Spinal cord (tissue), 10 donors: ENCODE measurements around the gene SHROOM3. TPM values are rescaled to one million over a fixed set of nuclear protein-coding genes. Genes with fewer than 3 reads are reported as not detected.

Experiments
- DNase-seq, 6 donors: peaks; one replicate each; pipeline versions ENCODE4 v3.0.0 to v3.0.0-alpha.2; 2013 to 2015; ENCODE audit warnings: low spot score in 6 of 6, low read depth in 4 of 6
- H3K27ac ChIP-seq: one replicate; pipeline ENCODE4 v1.5.1; 2013; ENCODE audit warnings: low read depth, low read length, control low read depth
- H3K27me3 ChIP-seq: one replicate; pipeline ENCODE4 v1.6.1; 2013; ENCODE audit warnings: low read length; ENCODE audit not compliant: control insufficient read depth, insufficient read depth
- H3K36me3 ChIP-seq: one replicate; pipeline ENCODE4 v1.6.1; 2013; ENCODE audit warnings: low read length; ENCODE audit not compliant: control insufficient read depth, insufficient read depth
- H3K4me1 ChIP-seq: one replicate; pipeline ENCODE4 v1.6.1; 2013; ENCODE audit warnings: low read length; ENCODE audit not compliant: control insufficient read depth, insufficient read depth
- H3K4me3 ChIP-seq: one replicate; pipeline ENCODE4 v1.5.1; 2013; ENCODE audit warnings: low read depth, low read length, control low read depth
- H3K9me3 ChIP-seq: one replicate; pipeline ENCODE4 v1.6.1; 2013; ENCODE audit warnings: low read length; ENCODE audit not compliant: control insufficient read depth, insufficient read depth
- WGBS: methylation state at CpG from one replicate; pipeline ENCODE4 v1.1.5; 2013; ENCODE audit warnings: missing lambda C conversion rate; ENCODE audit not compliant: insufficient coverage; 5-methylcytosine and 5-hydroxymethylcytosine counted together
- polyA plus RNA-seq, 2 donors: library from polyadenylated mRNA; unstranded; fragments of 120-200 nt; gene quantifications; one replicate each; pipeline ENCODE4 v1.2.1, GENCODE V29; 2013; ENCODE audit not compliant: insufficient read length in 2 of 2
- total RNA-seq, 2 donors: library from RNA; depleted of rRNA in 1 of 2; stranded (reverse); fragments of 120-200 nt in 1 of 2; fragments of >200 nt in 1 of 2; gene quantifications; one replicate each; pipeline versions ENCODE4 v1.2.3 to v1.2.4, GENCODE V29; 2013 to 2014
- donor health status: healthy.

The SHROOM3 gene
- total and polyA plus RNA-seq, 4 donors = 11.6 to 23.3 (median 19.3) TPM

DNA sequence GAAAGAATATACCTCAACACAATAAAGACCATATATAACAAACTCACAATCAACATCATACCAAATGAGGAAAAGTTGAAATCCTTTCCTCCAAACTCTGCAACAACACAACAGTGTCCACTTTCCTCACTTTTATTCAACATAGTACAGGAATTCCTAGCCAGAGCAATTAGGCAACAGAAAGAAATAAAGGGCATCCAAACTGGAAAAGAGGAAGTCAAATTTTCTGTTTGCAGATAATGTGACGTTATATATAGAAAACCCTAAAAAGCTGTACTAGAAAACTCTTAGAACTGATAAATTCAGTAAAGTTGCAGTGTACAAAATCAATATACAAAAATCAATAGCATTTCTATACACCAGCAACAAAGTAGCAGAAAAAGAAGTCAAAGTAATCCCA, 355.3 kb downstream of the SHROOM3 start:
- DNase-seq = no peak
- Histone ChIP-seq H3K4me1 (no peaks in the 10 kb centered on the region), H3K27ac (no peak overlapping the region), H3K4me3 (no peak overlapping the region), H3K36me3 (peaks cover 4% of the 10 kb centered on the region), H3K9me3 (no peaks in the 10 kb centered on the region), H3K27me3 (no peaks in the 10 kb centered on the region)
- WGBS = no CpG with 5 or more reads among the region's 1 CpG

GRCh38 chr4:76791479-76791878, 356.4 kb downstream of the SHROOM3 start:
- peaks cover 4% of the 10 kb centered on the region for H3K36me3 ChIP-seq
- H3K4me3 ChIP-seq = no peak overlapping the region
- H3K27me3 ChIP-seq = no peaks in the 10 kb centered on the region
- no peaks in the 10 kb centered on the region for H3K4me1 ChIP-seq
- H3K27ac ChIP-seq = no peak overlapping the region
- no peak for DNase-seq
- no peaks in the 10 kb centered on the region for H3K9me3 ChIP-seq

DNA sequence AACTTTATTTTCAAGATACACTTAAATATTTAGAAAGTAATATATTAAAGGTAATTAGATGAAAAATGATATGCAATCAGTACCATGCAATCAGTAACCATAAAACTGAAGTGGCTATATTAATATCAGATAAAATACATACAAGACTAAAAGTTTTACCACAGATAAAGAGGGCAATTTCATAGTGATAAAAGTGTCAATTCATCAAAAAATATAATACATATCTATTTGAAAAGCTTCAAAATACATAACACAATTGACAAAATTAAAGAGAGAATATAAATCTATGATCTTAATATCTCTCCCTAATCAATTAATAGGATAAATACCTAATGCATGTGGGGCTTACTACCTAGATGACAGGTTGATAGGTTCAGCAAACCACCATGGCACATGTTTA, 357.4 kb downstream of the SHROOM3 start:
- Histone ChIP-seq H3K27ac (no peak overlapping the region), H3K4me3 (no peak overlapping the region), H3K27me3 (no peaks in the 10 kb centered on the region), H3K9me3 (no peaks in the 10 kb centered on the region), H3K4me1 (no peaks in the 10 kb centered on the region), H3K36me3 (no peaks in the 10 kb centered on the region)
- no peak for DNase-seq

DNA sequence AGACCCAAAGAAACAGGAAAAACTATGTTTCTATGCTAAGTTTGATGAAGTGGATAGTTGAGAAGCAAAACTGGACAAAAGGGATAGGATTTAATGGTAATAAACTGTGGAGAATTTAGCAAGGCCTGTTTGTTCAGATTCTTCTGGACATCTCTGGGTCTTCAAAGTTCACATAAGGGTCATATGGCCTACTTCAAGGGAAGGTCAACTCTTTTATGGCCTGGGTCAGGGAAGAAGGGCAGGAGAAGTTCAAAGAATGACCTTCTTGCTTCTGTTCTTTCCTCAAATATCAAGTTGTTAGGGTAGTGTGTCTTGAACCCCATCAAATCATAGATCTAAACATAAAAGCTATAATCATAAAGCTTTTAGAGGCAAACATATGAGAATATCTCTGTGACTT, 360.2 kb downstream of the SHROOM3 start:
- no peak for DNase-seq
- no peaks in the 10 kb centered on the region for H3K27me3 ChIP-seq
- no peaks in the 10 kb centered on the region for H3K4me1 ChIP-seq
- H3K27ac ChIP-seq = no peak overlapping the region
- H3K4me3 ChIP-seq = no peak overlapping the region
- no peaks in the 10 kb centered on the region for H3K36me3 ChIP-seq
- no peaks in the 10 kb centered on the region for H3K9me3 ChIP-seq

- peaks cover 22% of the 10 kb centered on the region for H3K4me1 ChIP-seq
- H3K36me3 ChIP-seq = no peaks in the 10 kb centered on the region
- H3K27ac ChIP-seq = no peak overlapping the region
- H3K4me3 ChIP-seq = no peak overlapping the region
- no peaks in the 10 kb centered on the region for H3K9me3 ChIP-seq
- no peaks in the 10 kb centered on the region for H3K27me3 ChIP-seq
- no peak for DNase-seq
- 54% methylated on average over 6 of the region's 7 CpGs for WGBS
Measured at GRCh38 chr4:76799140-76799539, 364.1 kb downstream of the SHROOM3 start.

DNA sequence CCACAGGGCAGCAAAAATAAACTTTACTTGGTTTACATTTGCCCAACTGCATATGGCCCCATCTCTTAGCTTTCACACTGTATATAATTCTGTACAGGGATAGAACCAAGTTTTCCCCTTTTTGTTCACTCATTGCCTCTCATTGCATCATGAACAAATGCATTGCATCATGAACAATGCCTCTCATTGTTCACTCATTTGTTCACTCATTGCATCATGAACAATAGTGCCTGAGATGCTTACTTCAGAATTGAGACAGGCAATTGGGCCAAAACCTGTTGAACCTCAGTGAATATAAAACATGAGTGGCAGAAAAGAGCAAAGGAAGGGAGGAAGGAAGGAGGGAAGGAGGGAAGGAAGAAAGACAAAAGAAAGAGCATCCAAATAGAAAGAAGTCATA, 364.7 kb downstream of the SHROOM3 start:
- no peak overlapping the region for H3K27ac ChIP-seq
- DNase-seq = no peak
- peaks cover 22% of the 10 kb centered on the region for H3K4me1 ChIP-seq

DNA sequence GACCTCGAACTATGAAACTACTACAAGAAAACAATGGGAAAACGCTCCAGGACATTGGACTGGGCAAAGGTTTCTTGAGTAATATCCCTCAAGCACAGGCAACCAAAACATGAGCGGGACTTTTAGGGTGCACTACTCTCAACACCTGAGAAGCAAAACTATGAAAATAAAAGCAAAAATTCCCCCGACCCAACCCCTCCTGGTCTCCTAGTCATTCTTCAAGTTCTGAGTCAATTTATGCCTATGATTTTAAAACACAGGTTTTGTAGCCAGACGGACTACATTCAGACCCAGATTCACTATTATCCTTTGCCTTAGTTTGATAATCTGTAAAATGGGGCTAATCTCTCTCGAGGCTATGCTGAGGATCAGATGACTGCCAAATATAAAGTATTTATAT, 365.9 kb downstream of the SHROOM3 start:
- Histone ChIP-seq H3K27ac (no peak overlapping the region), H3K27me3 (no peaks in the 10 kb centered on the region), H3K4me3 (no peak overlapping the region), H3K4me1 (peaks cover 22% of the 10 kb centered on the region), H3K9me3 (no peaks in the 10 kb centered on the region), H3K36me3 (no peaks in the 10 kb centered on the region)
- DNase-seq = no peak
- 80% methylated on average over 1 of the region's 6 CpGs for WGBS

More for the DNA sequence above, 364.7 kb downstream of the SHROOM3 start:
- H3K9me3 ChIP-seq = no peaks in the 10 kb centered on the region
- no peaks in the 10 kb centered on the region for H3K27me3 ChIP-seq
- no peak overlapping the region for H3K4me3 ChIP-seq
- H3K36me3 ChIP-seq = no peaks in the 10 kb centered on the region

DNA sequence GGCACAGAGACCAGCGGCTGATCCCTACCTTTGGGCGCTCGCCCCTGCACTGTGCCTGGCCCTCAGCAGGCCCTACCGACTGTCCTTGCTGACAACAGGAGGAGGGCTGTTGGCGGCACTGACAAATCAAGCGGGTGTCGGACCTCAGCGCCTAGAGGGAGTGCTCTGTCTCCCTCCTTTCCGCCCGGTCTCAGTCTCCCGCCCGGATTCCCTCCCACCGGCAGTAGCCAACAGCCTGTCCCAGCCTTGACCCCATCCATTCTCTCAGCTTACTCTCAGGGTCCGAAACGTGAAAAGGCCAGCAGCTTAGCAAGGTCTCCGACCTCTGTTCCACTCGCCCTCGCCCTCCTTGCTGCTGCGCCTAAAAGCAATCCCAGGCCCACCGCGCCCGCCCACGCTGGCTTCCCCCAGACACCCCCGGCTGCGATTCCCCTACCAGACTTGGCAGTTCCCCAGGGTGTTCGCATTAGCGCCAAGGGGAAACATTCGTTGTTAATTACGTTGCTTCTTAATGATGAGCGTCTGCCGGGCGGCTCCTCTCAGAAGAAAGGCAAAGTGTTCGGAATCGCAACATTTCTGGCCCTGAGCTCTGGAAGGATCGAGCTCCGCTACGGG, 366.7 kb downstream of the SHROOM3 start:
- H3K4me1 ChIP-seq = peaks cover 22% of the 10 kb centered on the region
- H3K27ac ChIP-seq = peak overlapping the region; percentile 85
- H3K36me3 ChIP-seq = no peaks in the 10 kb centered on the region
- 23% methylated on average over 37 of the region's 37 CpGs for WGBS
- H3K27me3 ChIP-seq = no peaks in the 10 kb centered on the region
- DNase-seq = peak in 3 of 6 donors; percentile 26 to 86 (median 80)
- H3K9me3 ChIP-seq = no peaks in the 10 kb centered on the region
- peak overlapping the region; percentile 10 for H3K4me3 ChIP-seq

GRCh38 chr4:76802236-76803021, 367.4 kb downstream of the SHROOM3 start:
- peak in 3 of 6 donors; percentile 26 to 74 (median 73) for DNase-seq
- 30% methylated on average over 12 of the region's 20 CpGs for whole genome bisulfite sequencing
- Histone ChIP-seq H3K27me3 (no peaks in the 10 kb centered on the region), H3K9me3 (no peaks in the 10 kb centered on the region), H3K27ac (peak overlapping the region; percentile 85), H3K36me3 (no peaks in the 10 kb centered on the region), H3K4me1 (peaks cover 22% of the 10 kb centered on the region), H3K4me3 (peak overlapping the region; percentile 10)

DNA sequence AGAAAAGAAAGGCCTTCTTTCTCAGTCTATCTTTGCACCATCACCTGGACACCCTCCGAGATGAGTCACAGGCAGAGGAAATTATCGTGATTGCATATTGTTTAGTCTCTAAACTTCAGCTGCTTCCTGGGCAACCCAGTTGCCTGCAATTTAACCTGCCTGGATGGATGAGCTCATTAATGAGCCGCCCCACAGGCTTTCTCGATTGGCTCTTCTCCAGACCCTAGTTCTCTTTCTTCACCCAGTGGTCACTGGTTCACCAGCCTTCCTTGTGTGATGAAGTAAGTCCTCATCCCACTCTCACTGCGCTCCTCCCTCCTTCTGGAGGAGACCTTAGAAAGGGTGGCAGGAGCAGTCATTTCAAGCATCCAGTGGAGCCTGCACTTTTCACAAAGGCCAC, 368.5 kb downstream of the SHROOM3 start:
- H3K9me3 ChIP-seq = no peaks in the 10 kb centered on the region
- peak overlapping the region; percentile 69 for H3K27ac ChIP-seq
- H3K36me3 ChIP-seq = no peaks in the 10 kb centered on the region
- peak in 2 of 6 donors; percentile 26 to 28 for DNase-seq
- H3K4me1 ChIP-seq = peaks cover 22% of the 10 kb centered on the region
- no peaks in the 10 kb centered on the region for H3K27me3 ChIP-seq
- 69% methylated on average over 2 of the region's 5 CpGs for WGBS
- H3K4me3 ChIP-seq = no peak overlapping the region
